ENCODE data around the gene STPG3. TPM values are rescaled to one million over a fixed set of nuclear protein-coding genes. Genes with fewer than 3 reads are reported as not detected.

Gene STPG3
- total and polyA plus RNA-seq, 2 of the 13 experiments (the other 11 are each of a cell fraction or from before 2014, with no cell fraction given): not detected

DNA sequence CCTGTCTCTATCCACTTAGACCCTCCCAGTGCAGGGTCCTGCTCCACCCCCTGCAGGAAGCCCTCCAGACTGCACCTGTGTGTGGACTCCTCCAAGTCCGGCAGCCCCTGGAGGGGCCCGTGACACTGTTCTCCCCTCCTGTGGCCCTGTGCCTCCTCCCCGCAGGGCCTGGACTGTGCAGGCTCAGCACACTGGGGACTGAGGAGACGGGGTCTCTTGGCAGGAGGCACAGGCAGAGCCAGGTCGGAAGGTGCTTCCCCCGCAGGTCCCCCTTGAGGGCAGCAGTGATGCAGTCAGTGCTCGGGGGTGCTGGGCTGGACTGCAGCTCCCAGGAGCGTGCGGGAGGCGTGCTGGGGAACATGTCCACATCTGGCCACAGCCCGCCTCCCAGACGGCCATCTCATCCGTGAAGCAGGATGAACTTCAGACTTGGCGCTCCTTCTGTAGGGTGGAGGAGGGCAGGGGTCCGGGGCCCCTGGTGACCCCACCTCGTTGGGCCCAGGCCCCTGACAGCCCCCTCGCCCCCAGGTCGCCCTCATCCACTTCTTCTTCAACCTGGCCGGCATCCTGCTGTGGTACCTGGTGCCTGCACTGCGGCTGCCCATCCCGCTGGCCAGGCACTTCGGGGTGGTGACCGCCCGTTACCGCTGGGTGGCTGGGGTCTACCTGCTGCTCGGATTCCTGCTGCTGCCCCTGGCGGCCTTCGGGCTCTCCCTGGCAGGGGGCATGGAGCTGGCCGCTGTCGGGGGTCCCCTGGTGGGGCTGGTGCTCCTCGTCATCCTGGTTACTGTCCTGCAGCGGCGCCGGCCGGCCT lies 15.5 kb upstream of the STPG3 start (continued):
- peak; percentile 46; the same call in 1 of the 2 replicates for TF ChIP-seq ATF7-NPFF (CRISPR knock-in tag; IDR thresholded peaks at IDR 0.05; ENCODE audit: low read depth)
- TF ChIP-seq ZMYM4 (CRISPR knock-in tag; IDR thresholded peaks at IDR 0.05): no peak
- TF ChIP-seq ZC3H13 (CRISPR knock-in tag; IDR thresholded peaks at IDR 0.05): 0 out of 2 replicates have a peak, but pooled peaks have one; percentile 27
- TF ChIP-seq, protein P1, sequence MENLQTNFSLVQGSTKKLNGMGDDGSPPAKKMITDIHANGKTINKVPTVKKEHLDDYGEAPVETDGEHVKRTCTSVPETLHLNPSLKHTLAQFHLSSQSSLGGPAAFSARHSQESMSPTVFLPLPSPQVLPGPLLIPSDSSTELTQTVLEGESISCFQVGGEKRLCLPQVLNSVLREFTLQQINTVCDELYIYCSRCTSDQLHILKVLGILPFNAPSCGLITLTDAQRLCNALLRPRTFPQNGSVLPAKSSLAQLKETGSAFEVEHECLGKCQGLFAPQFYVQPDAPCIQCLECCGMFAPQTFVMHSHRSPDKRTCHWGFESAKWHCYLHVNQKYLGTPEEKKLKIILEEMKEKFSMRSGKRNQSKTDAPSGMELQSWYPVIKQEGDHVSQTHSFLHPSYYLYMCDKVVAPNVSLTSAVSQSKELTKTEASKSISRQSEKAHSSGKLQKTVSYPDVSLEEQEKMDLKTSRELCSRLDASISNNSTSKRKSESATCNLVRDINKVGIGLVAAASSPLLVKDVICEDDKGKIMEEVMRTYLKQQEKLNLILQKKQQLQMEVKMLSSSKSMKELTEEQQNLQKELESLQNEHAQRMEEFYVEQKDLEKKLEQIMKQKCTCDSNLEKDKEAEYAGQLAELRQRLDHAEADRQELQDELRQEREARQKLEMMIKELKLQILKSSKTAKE (CRISPR knock-in tag; IDR thresholded peaks at IDR 0.05; ENCODE audit: borderline replicate concordance): peak; percentile 56; the same call in 1 of the 2 replicates
- TF ChIP-seq ZNF75D (CRISPR knock-in tag; IDR thresholded peaks at IDR 0.05; ENCODE audit: borderline replicate concordance): no peak
- peak; percentile 25; the same call in 1 of the 2 replicates for TF ChIP-seq ZNF768 (CRISPR knock-in tag; IDR thresholded peaks at IDR 0.05)
- no peak for TF ChIP-seq JARID2 (CRISPR knock-in tag; IDR thresholded peaks at IDR 0.05; ENCODE audit: insufficient replicate concordance)
- TF ChIP-seq ZFP37 (CRISPR knock-in tag; IDR thresholded peaks at IDR 0.05; ENCODE audit: borderline replicate concordance): peak; percentile 57; the same call in 1 of the 2 replicates
- no peak for TF ChIP-seq ZNF441 (CRISPR knock-in tag; IDR thresholded peaks at IDR 0.05; ENCODE audit: borderline replicate concordance)
- TF ChIP-seq, protein P2, sequence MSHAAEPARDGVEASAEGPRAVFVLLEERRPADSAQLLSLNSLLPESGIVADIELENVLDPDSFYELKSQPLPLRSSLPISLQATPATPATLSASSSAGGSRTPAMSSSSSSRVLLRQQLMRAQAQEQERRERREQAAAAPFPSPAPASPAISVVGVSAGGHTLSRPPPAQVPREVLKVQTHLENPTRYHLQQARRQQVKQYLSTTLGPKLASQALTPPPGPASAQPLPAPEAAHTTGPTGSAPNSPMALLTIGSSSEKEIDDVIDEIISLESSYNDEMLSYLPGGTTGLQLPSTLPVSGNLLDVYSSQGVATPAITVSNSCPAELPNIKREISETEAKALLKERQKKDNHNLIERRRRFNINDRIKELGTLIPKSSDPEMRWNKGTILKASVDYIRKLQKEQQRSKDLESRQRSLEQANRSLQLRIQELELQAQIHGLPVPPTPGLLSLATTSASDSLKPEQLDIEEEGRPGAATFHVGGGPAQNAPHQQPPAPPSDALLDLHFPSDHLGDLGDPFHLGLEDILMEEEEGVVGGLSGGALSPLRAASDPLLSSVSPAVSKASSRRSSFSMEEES (CRISPR knock-in tag; IDR thresholded peaks at IDR 0.05): peak; percentile 48; the same call in 1 of the 2 replicates
- TF ChIP-seq ZNF567 (CRISPR knock-in tag; IDR thresholded peaks at IDR 0.05; ENCODE audit: borderline replicate concordance): no peak
- TF ChIP-seq PHB2 (IDR thresholded peaks at IDR 0.05; ENCODE audit: partially characterized antibody): no peak
- TF ChIP-seq ZBTB26 (CRISPR knock-in tag; IDR thresholded peaks at IDR 0.05; ENCODE audit: borderline replicate concordance): peak; percentile 44; the same call in 1 of the 2 replicates
- peak; percentile 1; the same call in 1 of the 2 replicates for TF ChIP-seq ZBTB7A (CRISPR knock-in tag; IDR thresholded peaks at IDR 0.05)
- TF ChIP-seq TMF1 (CRISPR knock-in tag; IDR thresholded peaks at IDR 0.05; ENCODE audit: low read depth): peak; percentile 22; the same call in 1 of the 2 replicates
- TF ChIP-seq HNRNPH1 (optimal IDR thresholded peaks at IDR 0.05; ENCODE audit: low read depth, low read length): no peak
- TF ChIP-seq NR2F6 (IDR thresholded peaks at IDR 0.05): peak; percentile 7; the same call in 1 of the 2 replicates
- TF ChIP-seq NR2F6 (CRISPR knock-in tag; IDR thresholded peaks at IDR 0.05): no peak
- no peak; the same call in none of the 2 replicates for TF ChIP-seq NFKB2 (CRISPR knock-in tag; IDR thresholded peaks at IDR 0.05; ENCODE audit: borderline replicate concordance)
- peak; percentile 66; the same call in 1 of the 2 replicates for TF ChIP-seq GATAD1 (CRISPR knock-in tag; IDR thresholded peaks at IDR 0.05)
- TF ChIP-seq GLI4 (CRISPR knock-in tag; IDR thresholded peaks at IDR 0.05; ENCODE audit: borderline replicate concordance): no peak
- peak; percentile 62 for TF ChIP-seq ZBTB7B (CRISPR knock-in tag; IDR thresholded peaks at IDR 0.05)
- TF ChIP-seq MAF1 (CRISPR knock-in tag; IDR thresholded peaks at IDR 0.05; ENCODE audit: borderline replicate concordance): 0 out of 2 replicates have a peak, but pooled peaks have one; percentile 51
- 0 out of 2 replicates have a peak, but pooled peaks have one; percentile 3 for TF ChIP-seq ZNF589 (CRISPR knock-in tag; conservative IDR thresholded peaks at IDR 0.05)
- TF ChIP-seq CCDC6 (CRISPR knock-in tag; IDR thresholded peaks at IDR 0.05): no peak
- peak; percentile 35; the same call in 1 of the 2 replicates for TF ChIP-seq THAP11 (CRISPR knock-in tag; IDR thresholded peaks at IDR 0.05)

Data from HepG2 (cell line).